SK-N-SH (cell line): Measurements from ENCODE around the gene TUBGCP3. TPM values are rescaled to one million over a fixed set of nuclear protein-coding genes. Genes with fewer than 3 reads are reported as not detected.

Experiments used
- CTCF ChIA-PET: fragments of 300-600, 350-600 bp; formaldehyde crosslinking; extraction: SDS; loops from one replicate; lab custom pipeline; 2021; lab: Yijun Ruan, JAX
- POLR2A ChIA-PET: fragments of 350-600 bp; sonication (Branson Sonifier 250); formaldehyde crosslinking; extraction: SDS; loops from one replicate; lab custom pipeline; 2020; ENCODE audit warnings: antibody characterized with exemption, inconsistent platforms; lab: Yijun Ruan, JAX
- DNase-seq: peaks from one replicate; pipeline ENCODE4 v3.0.0; 2012
- H2AFZ ChIP-seq: fragments of 200-600 bp; sonication (generic); 2 replicates; pipeline ENCODE4 v1.8.1; 2016; ENCODE audit warnings: antibody characterized with exemption, mild to moderate bottlenecking, low read depth
- H3F3A ChIP-seq: fragments of 200-600 bp; sonication (generic); replicated peaks from 2 replicates; pipeline ENCODE3; 2016; ENCODE audit warnings: antibody characterized with exemption, mild to moderate bottlenecking; ENCODE audit not compliant: insufficient read depth
- H3K27ac ChIP-seq, 2 experiments: fragments of 200-500 bp in 1 of 2; fragments of 200-600 bp in 1 of 2; sonication (Bioruptor generic) in 1 of 2; sonication (generic), shearing (Covaris generic) in 1 of 2; 2 replicates each; pipeline versions ENCODE4 v1.5.1 to v1.6.1; 2014 to 2016; ENCODE audit warnings: low read depth in 2 of 2, inconsistent platforms in 1 of 2, low read length in 1 of 2, mild to moderate bottlenecking in 1 of 2, mixed read lengths in 1 of 2
- H3K27me3 ChIP-seq: fragments of 200-600 bp; sonication (generic), shearing (Covaris generic); 2 replicates; pipeline ENCODE4 v1.6.1; 2016; ENCODE audit warnings: mixed run types; ENCODE audit not compliant: insufficient read depth
- H3K36me3 ChIP-seq, 2 experiments: fragments of 200-500 bp in 1 of 2; fragments of 200-600 bp in 1 of 2; sonication (Bioruptor generic) in 1 of 2; sonication (generic) in 1 of 2; replicated peaks in 1 of 2; 2 replicates each; pipeline versions ENCODE3 to v1.5.1; 2014 to 2016; ENCODE audit warnings: low read length in 1 of 2, mild to moderate bottlenecking in 1 of 2; ENCODE audit not compliant: insufficient read depth in 2 of 2, control insufficient read depth in 1 of 2
- H3K4me1 ChIP-seq, 2 experiments: fragments of 200-500 bp in 1 of 2; fragments of 200-600 bp in 1 of 2; sonication (Bioruptor generic) in 1 of 2; sonication (generic), shearing (Covaris generic) in 1 of 2; 2 replicates each; pipeline versions ENCODE4 v1.5.1 to v1.6.1; 2014 to 2016; ENCODE audit warnings: low read depth in 1 of 2, low read length in 1 of 2, mixed run types in 1 of 2; ENCODE audit not compliant: insufficient read depth in 2 of 2, control insufficient read depth in 1 of 2
- H3K4me2 ChIP-seq: fragments of 200-600 bp; sonication (generic), shearing (Covaris generic); 2 replicates; pipeline ENCODE4 v1.6.1; 2017; ENCODE audit warnings: mixed run types
- H3K4me3 ChIP-seq, 2 experiments: fragments of 200-500 bp in 1 of 2; fragments of 200-600 bp in 1 of 2; sonication (Bioruptor generic) in 1 of 2; sonication (generic), shearing (Covaris generic) in 1 of 2; 2 replicates each; pipeline versions ENCODE4 v1.5.1 to v1.8.1; 2014 to 2016; ENCODE audit warnings: low read depth in 2 of 2, inconsistent platforms in 1 of 2, low read length in 1 of 2, mild to moderate bottlenecking in 1 of 2, mixed read lengths in 1 of 2, moderate library complexity in 1 of 2
- H3K79me2 ChIP-seq: fragments of 200-600 bp; sonication (generic); 2 replicates; pipeline ENCODE4 v1.8.1; 2017; ENCODE audit warnings: mild to moderate bottlenecking; ENCODE audit not compliant: insufficient read depth
- H3K9ac ChIP-seq: fragments of 200-600 bp; sonication (generic); 2 replicates; pipeline ENCODE4 v1.6.1; 2017; ENCODE audit warnings: mixed run types
- H3K9me2 ChIP-seq: fragments of 200-600 bp; sonication (generic); 2 replicates; pipeline ENCODE4 v1.6.1; 2017; ENCODE audit warnings: mixed run types
- H3K9me3 ChIP-seq: fragments of 200-600 bp; sonication (generic); 2 replicates; pipeline ENCODE4 v1.6.1; 2017; ENCODE audit warnings: mixed run types, mild to moderate bottlenecking, moderate library complexity
- H4K20me1 ChIP-seq: fragments of 200-600 bp; sonication (generic); 2 replicates; pipeline ENCODE4 v1.6.1; 2017; ENCODE audit warnings: mild to moderate bottlenecking, mixed run types; ENCODE audit not compliant: insufficient read depth
- CHD2 ChIP-seq: fragments of 150-350 bp; IDR thresholded peaks from 2 replicates; pipeline ENCODE4 v1.6.1; 2018; ENCODE audit warnings: low read length; ENCODE audit not compliant: partially characterized antibody
- EZH2phosphoT487 ChIP-seq: fragments of 200-600 bp; sonication (generic); IDR thresholded peaks from 2 replicates; pipeline ENCODE4 v1.6.1; 2017; ENCODE audit warnings: low read depth, mixed run types, mild to moderate bottlenecking, antibody characterized with exemption, moderate library complexity, borderline replicate concordance
- FOSL2 ChIP-seq: IDR thresholded peaks from 2 replicates; pipeline ENCODE4 v1.4.0; 2012; ENCODE audit warnings: low read depth, mild to moderate bottlenecking, moderate library complexity, borderline replicate concordance
- FOXM1 ChIP-seq: IDR thresholded peaks from 2 replicates; pipeline ENCODE4 v1.4.0; 2012; ENCODE audit warnings: low read depth, mild to moderate bottlenecking
- GABPA ChIP-seq: IDR thresholded peaks from 2 replicates; pipeline ENCODE4 v1.4.0; 2012; ENCODE audit warnings: low read depth, mild to moderate bottlenecking
- IRF3 ChIP-seq: fragments of 150-350 bp; IDR thresholded peaks from 2 replicates; pipeline ENCODE4 v1.6.1; 2016; ENCODE audit warnings: mild to moderate bottlenecking, low read depth, low read length
- JUND ChIP-seq: IDR thresholded peaks from 2 replicates; pipeline ENCODE4 v1.4.0; 2012
- MEF2A ChIP-seq: IDR thresholded peaks from 2 replicates; pipeline ENCODE4 v1.4.0; 2012; ENCODE audit warnings: low read depth, borderline replicate concordance
- NFIC ChIP-seq: IDR thresholded peaks from 2 replicates; pipeline ENCODE4 v1.4.0; 2012; ENCODE audit warnings: borderline replicate concordance
- PBX3 ChIP-seq: IDR thresholded peaks from 2 replicates; pipeline ENCODE4; 2012
- POLR2AphosphoS5 ChIP-seq: IDR thresholded peaks from 2 replicates; pipeline ENCODE4 v1.6.1; 2012; ENCODE audit warnings: low read depth, low read length
- RAD21 ChIP-seq: IDR thresholded peaks from 2 replicates; pipeline ENCODE4 v1.6.1; 2012; ENCODE audit warnings: mild to moderate bottlenecking, low read length
- RCOR1 ChIP-seq: fragments of 150-350 bp; IDR thresholded peaks from 2 replicates; pipeline ENCODE4 v1.6.1; 2017; ENCODE audit warnings: antibody characterized with exemption, low read length
- RFX5 ChIP-seq: IDR thresholded peaks from 2 replicates; pipeline ENCODE4 v1.6.1; 2012; ENCODE audit warnings: mild to moderate bottlenecking, improper control_type of control experiment, low read length
- SIN3A ChIP-seq: IDR thresholded peaks from 2 replicates; pipeline ENCODE4 v1.6.1; 2012; ENCODE audit warnings: low read depth, mild to moderate bottlenecking, low read length, moderate library complexity, borderline replicate concordance
- TCF12 ChIP-seq: IDR thresholded peaks from 2 replicates; pipeline ENCODE4 v1.4.0; 2012
- YY1 ChIP-seq: IDR thresholded peaks from 2 replicates; pipeline ENCODE4 v1.4.0; 2012; ENCODE audit warnings: low read depth, mild to moderate bottlenecking
- whole genome bisulfite sequencing: methylation state at CpG from one replicate; pipeline ENCODE4 v1.1.6; 2017; ENCODE audit warnings: low lambda C conversion rate; 5-methylcytosine and 5-hydroxymethylcytosine counted together
- polyA plus RNA-seq, 3 experiments: library from polyadenylated mRNA; depleted of rRNA; stranded (reverse); fragments of >200 nt; gene quantifications; 2 replicates each; pipeline ENCODE4 v1.2.3, GENCODE V29; 2012
- TF ChIP-seq, protein P1 (sequence below): fragments of 200-600 bp; sonication (generic); IDR thresholded peaks from 2 replicates; pipeline ENCODE4 v1.6.1; 2017; ENCODE audit warnings: antibody characterized with exemption, mild to moderate bottlenecking, moderate library complexity
- TF ChIP-seq, protein P2 (sequence below): IDR thresholded peaks from 2 replicates; pipeline ENCODE4 v1.4.0; 2012; ENCODE audit warnings: low read depth

TUBGCP3 gene
- polyA plus RNA-seq, 1 of the 3 experiments (the other 2 are of a cell fraction): 16.8 TPM

DNA sequence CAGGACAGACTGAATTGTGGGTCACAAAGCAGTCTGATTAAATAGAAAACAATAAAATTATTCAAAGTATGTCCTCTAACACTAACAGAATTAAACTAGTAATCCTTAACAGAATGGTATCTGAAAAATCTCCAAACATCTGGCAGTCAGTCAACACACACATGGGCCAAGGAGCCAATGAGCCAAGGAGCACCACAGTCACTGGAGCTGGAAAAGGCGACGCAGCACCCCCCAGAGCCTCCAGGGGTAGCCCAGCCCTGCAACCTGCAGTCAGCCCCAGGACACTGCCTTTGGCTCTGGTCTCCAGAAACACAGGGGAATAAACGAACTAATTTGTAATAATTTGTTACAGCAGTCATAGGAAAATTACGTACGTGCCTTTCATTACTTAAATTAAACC lies 12.3 kb downstream of the TUBGCP3 start:
- peaks cover 0 to 14% of the 10 kb centered on the region in 2 experiments; a peak in 2 of 4 replicates for H3K4me1 ChIP-seq
- no peaks in the 10 kb centered on the region for H3K27me3 ChIP-seq
- no peak overlapping the region for H2AFZ ChIP-seq
- H3F3A ChIP-seq: no peaks in the 10 kb centered on the region
- H3K9me3 ChIP-seq: no peaks in the 10 kb centered on the region
- H3K4me2 ChIP-seq: no peak overlapping the region
- H3K9me2 ChIP-seq: no peaks in the 10 kb centered on the region
- no peak overlapping the region for H3K9ac ChIP-seq
- CTCF ChIA-PET: interaction anchor here (1.5 kb wide), 1 partner anchor 1101 kb away, joined by 3 read pairs; no protein-coding TSS in a partner anchor
- H3K27ac ChIP-seq: no peak overlapping the region
- TF ChIP-seq MEF2A: no peak
- no peak for TF ChIP-seq TCF12
- TF ChIP-seq FOSL2: no peak
- no peak for TF ChIP-seq SIN3A
- no peak for TF ChIP-seq RCOR1
- no peak for TF ChIP-seq FOXM1
- TF ChIP-seq, protein P1, sequence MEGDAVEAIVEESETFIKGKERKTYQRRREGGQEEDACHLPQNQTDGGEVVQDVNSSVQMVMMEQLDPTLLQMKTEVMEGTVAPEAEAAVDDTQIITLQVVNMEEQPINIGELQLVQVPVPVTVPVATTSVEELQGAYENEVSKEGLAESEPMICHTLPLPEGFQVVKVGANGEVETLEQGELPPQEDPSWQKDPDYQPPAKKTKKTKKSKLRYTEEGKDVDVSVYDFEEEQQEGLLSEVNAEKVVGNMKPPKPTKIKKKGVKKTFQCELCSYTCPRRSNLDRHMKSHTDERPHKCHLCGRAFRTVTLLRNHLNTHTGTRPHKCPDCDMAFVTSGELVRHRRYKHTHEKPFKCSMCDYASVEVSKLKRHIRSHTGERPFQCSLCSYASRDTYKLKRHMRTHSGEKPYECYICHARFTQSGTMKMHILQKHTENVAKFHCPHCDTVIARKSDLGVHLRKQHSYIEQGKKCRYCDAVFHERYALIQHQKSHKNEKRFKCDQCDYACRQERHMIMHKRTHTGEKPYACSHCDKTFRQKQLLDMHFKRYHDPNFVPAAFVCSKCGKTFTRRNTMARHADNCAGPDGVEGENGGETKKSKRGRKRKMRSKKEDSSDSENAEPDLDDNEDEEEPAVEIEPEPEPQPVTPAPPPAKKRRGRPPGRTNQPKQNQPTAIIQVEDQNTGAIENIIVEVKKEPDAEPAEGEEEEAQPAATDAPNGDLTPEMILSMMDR: no peak
- TF ChIP-seq JUND: no peak
- no peak for TF ChIP-seq RFX5
- no peak for TF ChIP-seq RAD21
- no peak for TF ChIP-seq PBX3
- no peak for TF ChIP-seq NFIC
- no peak for TF ChIP-seq IRF3
- TF ChIP-seq POLR2AphosphoS5: no peak
- TF ChIP-seq GABPA: no peak
- no peak for TF ChIP-seq YY1
- no peak for TF ChIP-seq CHD2
- TF ChIP-seq, protein P2, sequence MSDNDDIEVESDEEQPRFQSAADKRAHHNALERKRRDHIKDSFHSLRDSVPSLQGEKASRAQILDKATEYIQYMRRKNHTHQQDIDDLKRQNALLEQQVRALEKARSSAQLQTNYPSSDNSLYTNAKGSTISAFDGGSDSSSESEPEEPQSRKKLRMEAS: no peak
- TF ChIP-seq EZH2phosphoT487: no peak
- TF ChIP-seq, all 33 proteins: peak for 0
- peaks cover 0 to 6% of the 10 kb centered on the region in 2 experiments for H3K36me3 ChIP-seq
- H4K20me1 ChIP-seq: peaks cover 10% of the 10 kb centered on the region; the same call in 1 of the 2 replicates
- WGBS: 95% methylated on average over 5 of the region's 5 CpGs
- H3K79me2 ChIP-seq: peaks cover 99% of the 10 kb centered on the region
- DNase-seq: peak; percentile 35
- no peak overlapping the region for H3K4me3 ChIP-seq
- POLR2A ChIA-PET: interaction anchor here (0.6 kb wide), 1 partner anchor 25 kb away, joined by 3 read pairs; no protein-coding TSS in a partner anchor
